WERI-Rb-1 (cell line): ENCODE measurements around the gene OTOG.
A peak's percentile ranks its signal among the peaks of the same experiment; 100 is the strongest.

Experiments
- DNase-seq: peaks from one replicate; pipeline ENCODE4 v3.0.0-alpha.2; 2020
- H3K27ac ChIP-seq: fragments of 250-450 bp; sonication (Bioruptor Pico); 2 replicates; pipeline ENCODE4 v1.5.1; 2020; ENCODE audit warnings: mild to moderate bottlenecking, moderate library complexity
- H3K27me3 ChIP-seq: fragments of 250-450 bp; sonication (Bioruptor Pico); 2 replicates; pipeline ENCODE4 v1.5.1; 2021; ENCODE audit warnings: mild to moderate bottlenecking, low read depth, moderate library complexity; ENCODE audit not compliant: insufficient read depth, severe bottlenecking
- H3K36me3 ChIP-seq: fragments of 250-450 bp; sonication (Bioruptor Pico); 2 replicates; pipeline ENCODE4 v1.5.1; 2020; ENCODE audit warnings: mild to moderate bottlenecking, moderate library complexity
- H3K4me3 ChIP-seq: 2 replicates; pipeline ENCODE4 v1.5.1; 2011; ENCODE audit warnings: low read depth, mild to moderate bottlenecking, control low read depth, low read length
- H3K9me3 ChIP-seq: fragments of 250-450 bp; sonication (Bioruptor Pico); 2 replicates; pipeline ENCODE4 v1.5.1; 2021; ENCODE audit warnings: mild to moderate bottlenecking, moderate library complexity; ENCODE audit not compliant: severe bottlenecking
- TF ChIP-seq, protein P1 (sequence below): IDR thresholded peaks from 2 replicates; pipeline ENCODE4 v1.5.1; 2011; ENCODE audit warnings: low read depth, mild to moderate bottlenecking, control low read depth, inconsistent platforms, low read length

The OTOG gene, protein sequence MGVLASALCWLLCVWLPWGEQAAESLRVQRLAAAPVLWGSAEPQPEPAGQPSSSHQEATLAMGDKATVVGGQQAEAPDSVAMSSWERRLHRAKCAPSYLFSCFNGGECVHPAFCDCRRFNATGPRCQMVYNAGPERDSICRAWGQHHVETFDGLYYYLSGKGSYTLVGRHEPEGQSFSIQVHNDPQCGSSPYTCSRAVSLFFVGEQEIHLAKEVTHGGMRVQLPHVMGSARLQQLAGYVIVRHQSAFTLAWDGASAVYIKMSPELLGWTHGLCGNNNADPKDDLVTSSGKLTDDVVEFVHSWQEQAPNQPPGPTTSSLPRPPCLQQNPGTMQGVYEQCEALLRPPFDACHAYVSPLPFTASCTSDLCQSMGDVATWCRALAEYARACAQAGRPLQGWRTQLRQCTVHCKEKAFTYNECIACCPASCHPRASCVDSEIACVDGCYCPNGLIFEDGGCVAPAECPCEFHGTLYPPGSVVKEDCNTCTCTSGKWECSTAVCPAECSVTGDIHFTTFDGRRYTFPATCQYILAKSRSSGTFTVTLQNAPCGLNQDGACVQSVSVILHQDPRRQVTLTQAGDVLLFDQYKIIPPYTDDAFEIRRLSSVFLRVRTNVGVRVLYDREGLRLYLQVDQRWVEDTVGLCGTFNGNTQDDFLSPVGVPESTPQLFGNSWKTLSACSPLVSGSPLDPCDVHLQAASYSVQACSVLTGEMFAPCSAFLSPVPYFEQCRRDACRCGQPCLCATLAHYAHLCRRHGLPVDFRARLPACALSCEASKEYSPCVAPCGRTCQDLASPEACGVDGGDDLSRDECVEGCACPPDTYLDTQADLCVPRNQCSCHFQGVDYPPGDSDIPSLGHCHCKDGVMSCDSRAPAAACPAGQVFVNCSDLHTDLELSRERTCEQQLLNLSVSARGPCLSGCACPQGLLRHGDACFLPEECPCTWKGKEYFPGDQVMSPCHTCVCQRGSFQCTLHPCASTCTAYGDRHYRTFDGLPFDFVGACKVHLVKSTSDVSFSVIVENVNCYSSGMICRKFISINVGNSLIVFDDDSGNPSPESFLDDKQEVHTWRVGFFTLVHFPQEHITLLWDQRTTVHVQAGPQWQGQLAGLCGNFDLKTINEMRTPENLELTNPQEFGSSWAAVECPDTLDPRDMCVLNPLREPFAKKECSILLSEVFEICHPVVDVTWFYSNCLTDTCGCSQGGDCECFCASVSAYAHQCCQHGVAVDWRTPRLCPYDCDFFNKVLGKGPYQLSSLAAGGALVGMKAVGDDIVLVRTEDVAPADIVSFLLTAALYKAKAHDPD (N-terminal part only)

DNA sequence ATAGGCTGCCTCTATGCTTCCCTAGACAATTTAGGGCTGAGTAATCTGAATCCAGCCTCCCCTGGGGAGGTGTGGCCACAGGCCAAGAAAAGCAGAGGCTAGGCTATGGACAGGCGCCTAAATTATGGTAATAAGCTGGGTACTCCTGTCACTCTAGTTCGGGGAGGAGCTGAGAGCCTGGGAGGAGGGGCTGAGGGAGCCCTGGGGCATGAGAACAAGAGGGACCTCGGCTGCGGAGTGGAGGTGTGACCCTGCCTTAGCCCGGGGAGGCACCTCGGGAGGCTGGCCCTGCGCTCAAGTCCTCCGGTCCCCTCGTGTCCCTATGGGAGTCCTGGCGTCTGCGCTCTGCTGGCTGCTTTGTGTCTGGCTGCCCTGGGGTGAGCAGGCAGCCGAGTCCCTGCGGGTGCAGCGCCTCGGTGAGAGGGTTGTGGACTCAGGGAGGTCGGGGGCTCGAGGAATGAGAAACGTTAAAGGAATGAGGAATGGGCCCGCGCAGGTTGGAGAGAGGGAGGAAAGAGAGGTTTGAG lies at the start of gene OTOG:
OTOG (plus strand) TSS at position 209 of the 527 bp plus-strand sequence; CDS start at position 323, 114 bp downstream.
- no peak within 1 kb of the TSS for H3K27ac ChIP-seq
- no peak within 1 kb of the TSS for H3K4me3 ChIP-seq
- TF ChIP-seq, protein P1, sequence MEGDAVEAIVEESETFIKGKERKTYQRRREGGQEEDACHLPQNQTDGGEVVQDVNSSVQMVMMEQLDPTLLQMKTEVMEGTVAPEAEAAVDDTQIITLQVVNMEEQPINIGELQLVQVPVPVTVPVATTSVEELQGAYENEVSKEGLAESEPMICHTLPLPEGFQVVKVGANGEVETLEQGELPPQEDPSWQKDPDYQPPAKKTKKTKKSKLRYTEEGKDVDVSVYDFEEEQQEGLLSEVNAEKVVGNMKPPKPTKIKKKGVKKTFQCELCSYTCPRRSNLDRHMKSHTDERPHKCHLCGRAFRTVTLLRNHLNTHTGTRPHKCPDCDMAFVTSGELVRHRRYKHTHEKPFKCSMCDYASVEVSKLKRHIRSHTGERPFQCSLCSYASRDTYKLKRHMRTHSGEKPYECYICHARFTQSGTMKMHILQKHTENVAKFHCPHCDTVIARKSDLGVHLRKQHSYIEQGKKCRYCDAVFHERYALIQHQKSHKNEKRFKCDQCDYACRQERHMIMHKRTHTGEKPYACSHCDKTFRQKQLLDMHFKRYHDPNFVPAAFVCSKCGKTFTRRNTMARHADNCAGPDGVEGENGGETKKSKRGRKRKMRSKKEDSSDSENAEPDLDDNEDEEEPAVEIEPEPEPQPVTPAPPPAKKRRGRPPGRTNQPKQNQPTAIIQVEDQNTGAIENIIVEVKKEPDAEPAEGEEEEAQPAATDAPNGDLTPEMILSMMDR = no peak
- H3K27me3 ChIP-seq = no peaks in the 10 kb centered on the region
- no peaks in the 10 kb centered on the region for H3K9me3 ChIP-seq
- no peak for DNase-seq
- no peaks in the 10 kb centered on the region for H3K36me3 ChIP-seq

DNA sequence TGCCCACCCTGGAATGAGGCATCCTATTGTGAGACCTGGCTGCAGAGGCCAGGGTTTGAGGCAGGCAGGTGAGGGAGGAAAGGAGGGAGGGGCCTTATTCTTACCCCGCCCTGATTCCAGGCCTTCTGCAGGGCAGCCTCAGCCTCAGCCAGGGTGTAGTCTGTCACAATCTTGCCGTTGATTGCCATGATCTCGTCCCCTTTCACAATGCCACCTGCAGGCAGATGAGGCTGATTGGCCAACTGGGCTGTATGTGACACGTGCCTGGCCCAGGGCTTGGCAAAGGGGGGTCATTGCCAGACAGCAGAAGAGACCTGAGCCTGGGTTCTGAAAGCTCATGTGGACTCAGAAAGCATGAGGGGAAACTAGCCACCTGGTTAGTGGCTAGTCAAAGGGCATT lies 49.0 kb upstream of the OTOG start:
- H3K27ac ChIP-seq = no peak overlapping the region
- TF ChIP-seq, protein P1 = peak; percentile 13; the same call in 1 of the 2 replicates
- DNase-seq = no peak
- H3K27me3 ChIP-seq = no peaks in the 10 kb centered on the region
- H3K36me3 ChIP-seq = no peaks in the 10 kb centered on the region
- no peaks in the 10 kb centered on the region for H3K9me3 ChIP-seq
- no peak overlapping the region for H3K4me3 ChIP-seq

DNA sequence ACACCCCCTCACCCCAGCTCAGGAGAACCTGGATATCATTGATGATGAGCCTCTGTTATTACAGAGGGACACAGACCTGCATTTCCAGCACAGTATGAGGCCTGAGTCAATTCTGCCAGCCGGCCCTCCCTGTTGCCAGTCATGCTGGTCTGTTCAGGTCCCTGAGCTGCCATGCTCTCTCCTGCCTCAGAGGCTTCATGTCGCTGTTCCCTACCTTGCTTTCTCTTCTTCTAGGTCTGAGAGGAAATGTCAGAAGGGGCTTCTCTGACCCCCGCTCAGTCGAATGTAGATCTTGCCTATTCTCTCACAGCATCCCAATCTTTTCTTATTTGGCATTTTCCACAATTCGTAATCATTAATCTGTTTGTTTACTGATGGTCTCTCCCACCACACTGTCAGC lies 48.6 kb upstream of the OTOG start:
- no peaks in the 10 kb centered on the region for H3K27me3 ChIP-seq
- H3K36me3 ChIP-seq = no peaks in the 10 kb centered on the region
- no peaks in the 10 kb centered on the region for H3K9me3 ChIP-seq
- no peak overlapping the region for H3K4me3 ChIP-seq
- no peak for DNase-seq
- TF ChIP-seq, protein P1 = no peak
- H3K27ac ChIP-seq = no peak overlapping the region

DNA sequence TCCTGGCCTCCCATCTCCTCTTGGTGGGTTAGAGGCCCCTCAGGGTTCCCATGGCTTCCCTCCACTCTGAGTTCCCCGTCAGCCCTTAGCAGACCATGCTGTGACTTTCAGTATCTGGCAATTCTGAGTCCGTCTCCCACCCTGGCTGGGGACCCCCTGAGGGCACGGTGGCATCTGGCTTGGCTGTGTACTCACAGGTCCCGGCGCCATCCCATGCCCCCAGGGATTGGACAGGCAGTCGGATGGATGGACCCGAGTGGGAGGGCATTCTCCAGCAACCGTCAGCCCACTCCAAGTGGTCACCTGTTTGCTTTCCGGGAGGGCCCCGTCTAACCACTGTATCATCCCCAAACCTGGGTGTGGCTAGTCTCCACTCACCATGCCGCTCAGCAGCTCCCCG lies 46.4 kb upstream of the OTOG start:
- TF ChIP-seq, protein P1 = no peak
- no peak for DNase-seq
- no peak overlapping the region for H3K4me3 ChIP-seq
- no peak overlapping the region for H3K27ac ChIP-seq
- no peaks in the 10 kb centered on the region for H3K9me3 ChIP-seq
- H3K36me3 ChIP-seq = no peaks in the 10 kb centered on the region
- no peaks in the 10 kb centered on the region for H3K27me3 ChIP-seq

DNA sequence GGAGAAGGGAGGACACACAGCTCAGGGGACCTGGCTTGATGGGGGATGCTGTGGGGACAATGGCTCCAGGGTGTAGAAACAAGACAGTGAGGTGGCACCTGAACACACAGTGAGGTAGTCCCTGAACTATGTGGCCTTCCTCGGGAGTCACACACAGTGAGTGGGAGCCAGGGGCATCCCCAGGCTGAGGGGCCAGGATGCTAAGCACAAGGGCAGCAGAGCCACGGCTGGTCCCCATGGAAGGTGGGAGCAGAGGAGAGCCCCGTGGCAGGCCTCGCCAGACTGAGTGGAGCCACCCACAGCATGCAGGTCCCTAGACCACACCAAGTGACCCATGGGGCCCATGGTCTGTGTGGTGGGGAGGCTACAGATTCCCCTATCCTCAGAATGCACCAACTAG lies 44.4 kb upstream of the OTOG start:
- Histone ChIP-seq H3K27me3 (no peaks in the 10 kb centered on the region), H3K27ac (no peak overlapping the region), H3K36me3 (no peaks in the 10 kb centered on the region), H3K9me3 (no peaks in the 10 kb centered on the region), H3K4me3 (no peak overlapping the region)
- TF ChIP-seq, protein P1 = no peak
- no peak for DNase-seq
